22Rv1 (cell line): ENCODE measurements around the gene KANSL1.

Experiments used
- CTCF ChIP-seq: fragments of 450-650 bp; IDR thresholded peaks from 2 replicates; pipeline ENCODE4 v1.5.1; 2017; ENCODE audit warnings: mild to moderate bottlenecking
- ZFX ChIP-seq: fragments of 450-650 bp; IDR thresholded peaks from 2 replicates; pipeline ENCODE4 v1.6.1; 2017; ENCODE audit warnings: antibody characterized with exemption, borderline replicate concordance

DNA sequence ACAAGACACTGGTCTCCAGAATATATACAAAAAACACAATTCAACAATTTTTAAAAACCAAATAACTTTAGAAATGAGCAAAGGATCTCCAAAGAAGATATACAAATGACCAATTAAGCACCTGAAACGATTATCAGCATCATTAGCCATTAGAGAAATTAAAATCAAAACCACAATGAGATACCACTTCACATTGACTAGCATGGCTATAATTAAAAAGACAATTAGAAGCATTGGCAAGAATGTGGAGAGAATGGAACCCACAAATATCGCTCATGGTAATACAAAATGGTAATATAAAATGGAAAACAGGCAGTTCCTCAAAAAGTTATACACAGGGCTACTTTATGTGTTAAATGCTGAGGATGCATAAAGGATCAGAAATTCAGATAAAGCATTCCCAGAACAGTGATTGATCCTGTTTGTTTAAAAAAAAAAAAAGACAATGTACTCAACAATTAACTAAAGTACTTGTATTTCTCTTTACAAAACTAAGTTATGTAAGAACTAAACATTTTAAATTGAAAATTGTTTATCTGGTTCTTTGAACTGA is 52.5 kb downstream of the KANSL1 start:
- TF ChIP-seq CTCF (no peak), ZFX (no peak)
